ENCODE measurements around the gene MAB21L3. TPM values are rescaled to one million over a fixed set of nuclear protein-coding genes. Genes with fewer than 3 reads are reported as not detected.

Gene MAB21L3
- not detected in 2 replicates for total RNA-seq (2014; rRNA removed; shearing (Covaris generic))

DNA sequence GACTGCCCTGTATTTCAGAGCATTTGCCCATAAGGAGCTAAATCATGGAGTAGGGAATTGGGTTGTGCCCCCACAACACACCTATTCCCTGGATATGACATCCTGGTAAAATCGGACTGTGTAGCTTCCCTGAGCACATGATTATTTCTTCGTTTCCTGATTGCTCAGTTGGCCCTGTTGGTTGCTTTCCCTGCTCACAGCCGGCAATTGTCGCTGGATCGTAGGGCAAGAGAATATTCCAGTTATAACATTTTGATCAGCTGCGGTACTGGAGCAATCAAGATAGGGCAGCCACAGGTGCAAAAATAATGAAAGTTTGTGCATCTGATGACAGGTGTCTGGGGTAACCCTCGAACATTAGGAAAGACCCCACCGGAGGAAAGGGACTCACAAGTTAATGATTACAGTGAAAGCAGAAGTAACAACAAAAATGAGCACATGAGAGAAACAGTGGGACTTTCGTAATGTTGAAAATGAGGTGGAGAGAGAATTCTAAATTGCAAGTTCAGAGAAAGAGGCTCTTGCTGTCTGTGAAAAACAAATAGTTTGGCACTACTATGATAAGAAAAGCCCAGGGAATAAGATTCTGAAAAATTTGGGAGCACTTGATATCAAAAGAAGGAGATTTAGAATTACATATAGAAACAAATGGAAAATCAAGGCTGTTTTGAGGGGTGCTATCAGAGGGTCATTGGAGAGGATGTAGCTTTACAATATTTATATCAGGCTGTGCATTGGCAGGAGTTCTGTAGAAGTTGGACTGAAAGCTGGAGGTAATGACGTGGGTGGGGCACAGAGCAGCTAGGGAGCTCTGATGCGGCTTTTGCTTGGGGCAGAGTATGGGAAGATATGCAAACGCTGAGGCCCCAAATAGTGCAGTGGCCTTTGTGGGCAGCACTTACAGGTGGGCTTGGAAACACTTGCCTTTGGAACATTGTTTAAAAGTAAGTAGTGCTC, at the start of gene MAB21L3:
Gene MAB21L3 (plus strand): TSS at position 833 of the 957 bp plus-strand sequence. CDS start 1,217 bp downstream, outside the sequence.
- H3K27me3 ChIP-seq (replicated peaks), result no peaks in the 10 kb centered on the region
- no peaks in the 10 kb centered on the region for H3K9me3 ChIP-seq (replicated peaks)
- H3K4me3 ChIP-seq, result no peak within 1 kb of the TSS
- H3K27ac ChIP-seq, result no peak within 1 kb of the TSS
- H3K36me3 ChIP-seq, result no peaks in the 10 kb centered on the region
- DNase-seq (ENCODE audit: low read depth in 1 of 2, low spot score in 2 of 2), result no peak
- H3K4me1 ChIP-seq (replicated peaks), result peaks cover 12% of the 10 kb centered on the region

- Histone ChIP-seq H3K27ac (no peak overlapping the region), H3K4me1 (replicated peaks) (peaks cover 5% of the 10 kb centered on the region), H3K27me3 (replicated peaks) (no peaks in the 10 kb centered on the region), H3K36me3 (no peaks in the 10 kb centered on the region), H3K4me3 (no peak overlapping the region), H3K9me3 (replicated peaks) (no peaks in the 10 kb centered on the region)
- no peak for DNase-seq (ENCODE audit: low read depth in 1 of 2, low spot score in 2 of 2)
These were observed 49.0 kb upstream of the MAB21L3 start for GRCh38 chr1:116062201-116062600.

- Histone ChIP-seq H3K4me3 (no peak overlapping the region), H3K36me3 (no peaks in the 10 kb centered on the region; the same call in 1 of the 2 replicates)
- DNase-seq (ENCODE audit: low read depth in 1 of 2, low spot score in 2 of 2), result no peak
These were observed 46.6 kb upstream of the MAB21L3 start for GRCh38 chr1:116064616-116065015.

GRCh38 chr1:116066868-116067565, 44.2 kb upstream of the MAB21L3 start:
- H3K27me3 ChIP-seq (replicated peaks), result no peaks in the 10 kb centered on the region
- no peaks in the 10 kb centered on the region for H3K9me3 ChIP-seq (replicated peaks)
- H3K27ac ChIP-seq, result peak overlapping the region; percentile 85
- H3K4me1 ChIP-seq (replicated peaks), result peaks cover 14% of the 10 kb centered on the region
- H3K36me3 ChIP-seq, result no peaks in the 10 kb centered on the region; the same call in 1 of the 2 replicates
- no peak overlapping the region for H3K4me3 ChIP-seq
- DNase-seq (ENCODE audit: low read depth in 1 of 2, low spot score in 2 of 2), result peak in 1 of 2 experiments; percentile 55

More at GRCh38 chr1:116064616-116065015, 46.6 kb upstream of the MAB21L3 start:
- Histone ChIP-seq H3K4me1 (replicated peaks) (peaks cover 14% of the 10 kb centered on the region), H3K27ac (no peak overlapping the region), H3K9me3 (replicated peaks) (no peaks in the 10 kb centered on the region), H3K27me3 (replicated peaks) (no peaks in the 10 kb centered on the region)

- DNase-seq (ENCODE audit: low read depth in 1 of 2, low spot score in 2 of 2), result no peak
- no peaks in the 10 kb centered on the region for H3K9me3 ChIP-seq (replicated peaks)
- H3K27me3 ChIP-seq (replicated peaks), result no peaks in the 10 kb centered on the region
- H3K4me1 ChIP-seq (replicated peaks), result peaks cover 14% of the 10 kb centered on the region
- peak overlapping the region; percentile 85 for H3K27ac ChIP-seq
- H3K4me3 ChIP-seq, result no peak overlapping the region
- H3K36me3 ChIP-seq, result no peaks in the 10 kb centered on the region; the same call in 1 of the 2 replicates
These were observed 43.7 kb upstream of the MAB21L3 start for GRCh38 chr1:116067566-116067890.

GRCh38 chr1:116075575-116075974, 35.6 kb upstream of the MAB21L3 start:
- no peak for DNase-seq (ENCODE audit: low read depth in 1 of 2, low spot score in 2 of 2)
- H3K27me3 ChIP-seq (replicated peaks), result 0 out of 2 replicates have a peak, but pooled peaks cover 2% of the 10 kb centered on the region
- no peaks in the 10 kb centered on the region for H3K9me3 ChIP-seq (replicated peaks)
- H3K27ac ChIP-seq, result no peak overlapping the region
- no peak overlapping the region for H3K4me3 ChIP-seq
- H3K4me1 ChIP-seq (replicated peaks), result no peaks in the 10 kb centered on the region
- no peaks in the 10 kb centered on the region for H3K36me3 ChIP-seq

GRCh38 chr1:116075990-116076389, 35.2 kb upstream of the MAB21L3 start:
- Histone ChIP-seq H3K4me3 (no peak overlapping the region), H3K4me1 (replicated peaks) (no peaks in the 10 kb centered on the region), H3K9me3 (replicated peaks) (no peaks in the 10 kb centered on the region), H3K27ac (no peak overlapping the region), H3K27me3 (replicated peaks) (0 out of 2 replicates have a peak, but pooled peaks cover 2% of the 10 kb centered on the region), H3K36me3 (no peaks in the 10 kb centered on the region)
- DNase-seq (ENCODE audit: low read depth in 1 of 2, low spot score in 2 of 2), result no peak

DNA sequence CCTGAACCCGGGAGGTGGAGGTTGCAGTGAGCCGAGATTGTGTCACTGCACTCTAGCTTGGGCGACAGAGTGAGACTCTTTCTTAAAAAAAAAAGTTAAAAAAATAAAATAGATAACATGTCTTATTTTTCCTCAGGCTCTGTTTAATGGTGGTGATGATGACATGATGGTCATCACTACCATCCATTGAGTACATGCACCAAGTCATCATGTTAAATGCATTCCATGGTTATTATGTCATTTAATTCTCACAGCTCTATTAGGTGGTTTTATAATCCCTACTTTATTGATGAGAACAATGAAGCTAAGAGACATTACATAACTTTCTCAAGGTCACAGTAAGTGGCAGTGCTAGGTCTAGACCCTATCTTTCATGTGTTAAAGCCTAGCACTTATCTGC, 34.4 kb upstream of the MAB21L3 start:
- Histone ChIP-seq H3K4me3 (no peak overlapping the region), H3K9me3 (replicated peaks) (no peaks in the 10 kb centered on the region), H3K36me3 (no peaks in the 10 kb centered on the region), H3K27me3 (replicated peaks) (0 out of 2 replicates have a peak, but pooled peaks cover 2% of the 10 kb centered on the region), H3K27ac (no peak overlapping the region), H3K4me1 (replicated peaks) (no peaks in the 10 kb centered on the region)
- no peak for DNase-seq (ENCODE audit: low read depth in 1 of 2, low spot score in 2 of 2)

DNA sequence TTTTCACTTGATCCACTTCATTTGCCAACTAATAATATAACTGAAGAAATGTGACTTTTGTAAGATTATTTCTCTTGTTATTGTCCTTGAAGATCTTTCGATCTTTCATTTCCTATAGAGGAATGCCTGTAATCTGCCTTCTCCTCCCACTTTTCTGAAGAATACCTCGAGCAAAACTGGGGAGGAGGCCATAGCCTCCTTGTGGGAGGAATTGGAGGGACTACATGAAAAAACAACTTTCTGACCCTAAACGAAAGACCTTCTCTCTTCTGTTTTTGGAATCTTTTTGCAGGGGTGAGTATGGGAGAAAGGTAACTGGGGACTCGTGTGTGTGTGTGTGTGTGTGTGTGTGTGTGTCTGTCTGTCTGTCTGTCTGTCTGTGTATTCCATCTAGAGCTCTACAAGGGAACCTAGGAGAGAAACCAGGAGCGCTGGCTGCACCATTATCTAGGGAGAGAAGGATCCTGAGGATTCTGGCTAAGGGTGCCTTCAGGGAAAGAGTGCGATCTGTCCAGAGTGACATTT, 32.4 kb upstream of the MAB21L3 start:
- Histone ChIP-seq H3K4me3 (no peak overlapping the region), H3K27me3 (replicated peaks) (0 out of 2 replicates have a peak, but pooled peaks cover 2% of the 10 kb centered on the region), H3K9me3 (replicated peaks) (no peaks in the 10 kb centered on the region), H3K36me3 (no peaks in the 10 kb centered on the region), H3K27ac (no peak overlapping the region), H3K4me1 (replicated peaks) (no peaks in the 10 kb centered on the region)
- DNase-seq (ENCODE audit: low read depth in 1 of 2, low spot score in 2 of 2), result no peak

DNA sequence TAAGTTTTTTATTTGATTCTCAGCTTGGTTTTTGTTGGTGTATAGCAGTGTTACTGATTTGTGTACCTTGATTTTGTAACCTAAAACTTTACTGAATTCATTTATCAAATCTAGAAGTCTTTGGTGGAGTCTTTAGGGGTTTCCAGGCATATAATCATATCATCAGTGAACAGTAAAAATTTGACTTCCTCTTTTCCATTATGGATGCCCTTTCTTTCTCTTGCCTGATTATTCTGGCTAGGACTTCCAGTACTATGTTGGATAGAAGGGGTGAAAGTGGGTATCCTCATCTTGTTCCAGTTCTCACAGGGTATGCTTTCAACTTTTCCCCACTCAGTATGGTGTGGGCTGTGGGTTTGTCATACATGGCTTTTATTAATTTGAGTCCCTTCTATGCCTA, 23.6 kb upstream of the MAB21L3 start:
- no peak for DNase-seq (ENCODE audit: low read depth in 1 of 2, low spot score in 2 of 2)
- Histone ChIP-seq H3K4me3 (no peak overlapping the region), H3K36me3 (no peaks in the 10 kb centered on the region), H3K9me3 (replicated peaks) (no peaks in the 10 kb centered on the region), H3K27ac (no peak overlapping the region), H3K4me1 (replicated peaks) (no peaks in the 10 kb centered on the region), H3K27me3 (replicated peaks) (no peaks in the 10 kb centered on the region)

DNA sequence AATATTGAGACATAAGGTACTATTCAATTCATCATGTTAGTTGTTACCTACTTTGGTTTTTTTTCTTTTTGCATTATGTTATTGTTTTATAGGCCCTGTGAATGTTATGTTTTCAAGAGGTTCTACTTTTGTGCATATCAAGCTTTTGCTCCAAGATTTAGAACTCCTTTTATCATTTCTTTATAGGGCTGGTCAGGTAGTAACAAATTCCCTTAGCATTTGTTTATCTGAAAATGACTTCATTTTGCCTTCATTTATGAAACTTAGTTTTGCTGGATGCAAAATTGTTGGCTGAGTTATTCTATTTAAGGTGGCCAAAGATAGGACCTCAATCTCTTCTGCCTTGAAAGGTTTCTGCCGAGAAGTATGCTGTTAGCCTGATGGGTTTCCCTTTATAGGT, 21.3 kb upstream of the MAB21L3 start:
- no peaks in the 10 kb centered on the region for H3K4me1 ChIP-seq (replicated peaks)
- no peaks in the 10 kb centered on the region for H3K36me3 ChIP-seq
- H3K27me3 ChIP-seq (replicated peaks), result no peaks in the 10 kb centered on the region
- H3K27ac ChIP-seq, result no peak overlapping the region
- no peak overlapping the region for H3K4me3 ChIP-seq
- DNase-seq (ENCODE audit: low read depth in 1 of 2, low spot score in 2 of 2), result no peak
- H3K9me3 ChIP-seq (replicated peaks), result no peaks in the 10 kb centered on the region

GRCh38 chr1:116091083-116091482, 20.1 kb upstream of the MAB21L3 start:
- Histone ChIP-seq H3K4me1 (replicated peaks) (no peaks in the 10 kb centered on the region), H3K4me3 (no peak overlapping the region), H3K27ac (no peak overlapping the region), H3K9me3 (replicated peaks) (no peaks in the 10 kb centered on the region), H3K36me3 (no peaks in the 10 kb centered on the region), H3K27me3 (replicated peaks) (no peaks in the 10 kb centered on the region)
- no peak for DNase-seq (ENCODE audit: low read depth in 1 of 2, low spot score in 2 of 2)

DNA sequence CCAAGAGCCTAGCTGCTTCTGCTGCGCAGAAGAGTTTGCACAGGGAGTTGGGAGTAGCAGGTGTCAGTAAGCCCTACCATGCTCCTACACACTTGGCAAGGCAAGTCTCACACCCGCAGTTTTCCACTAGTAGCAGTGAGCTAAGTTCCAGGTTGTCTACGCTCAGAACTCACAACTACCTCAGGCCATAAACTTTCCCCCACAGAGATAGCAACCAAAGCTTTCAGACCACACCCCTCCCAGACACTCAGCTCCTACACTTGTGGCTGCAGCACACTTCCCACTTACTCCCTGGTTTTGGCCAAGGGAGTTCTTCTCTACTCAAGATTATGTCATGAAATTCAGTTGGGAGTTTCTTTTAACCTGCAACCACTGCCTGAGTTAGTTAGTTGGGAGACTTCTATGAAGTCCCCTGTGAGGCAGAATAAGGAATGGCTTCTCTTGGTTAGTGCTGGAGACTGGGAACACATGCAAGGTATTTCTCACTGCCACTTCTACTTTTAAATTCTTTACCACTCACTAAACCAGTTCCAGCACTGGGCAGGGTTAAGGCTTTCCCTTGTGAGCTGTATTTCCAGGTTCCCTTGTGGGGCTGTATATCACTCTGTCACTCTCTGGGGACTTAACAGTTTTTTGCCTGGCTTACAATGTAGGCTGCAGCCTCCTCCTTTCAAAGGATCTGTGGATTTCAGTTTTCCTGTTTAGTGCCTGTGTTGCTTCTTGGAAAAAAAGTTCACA, 18.3 kb upstream of the MAB21L3 start:
- H3K4me1 ChIP-seq (replicated peaks), result no peaks in the 10 kb centered on the region

More for the DNA sequence above, 18.3 kb upstream of the MAB21L3 start:
- no peak for DNase-seq (ENCODE audit: low read depth in 1 of 2, low spot score in 2 of 2)
- no peaks in the 10 kb centered on the region for H3K36me3 ChIP-seq
- no peaks in the 10 kb centered on the region for H3K9me3 ChIP-seq (replicated peaks)
- H3K4me3 ChIP-seq, result no peak overlapping the region
- H3K27ac ChIP-seq, result no peak overlapping the region
- H3K27me3 ChIP-seq (replicated peaks), result no peaks in the 10 kb centered on the region

Measured in SJSA1 (cell line).